GM12878 (cell line): ENCODE data around the gene MYO9B. TPM values are rescaled to one million over a fixed set of nuclear protein-coding genes. Genes with fewer than 3 reads are reported as not detected.

ENCODE experiments used
- ATAC-seq: fragments of 200-7000 bp; cut with Tn5 transposase; 3 replicates; pipeline ENCODE4 v1.9.1; 2020; ENCODE audit warnings: mild to moderate bottlenecking, moderate library complexity
- BruUV-seq: library from RNA; stranded (reverse); fragments of 400-500 nt; replicated peaks from 2 replicates; lab custom pipeline; 2021; lab: Mats Ljungman, UMichigan
- CTCF ChIA-PET: fragments of 300-600 bp; sonication (Branson Sonifier 250); formaldehyde crosslinking; extraction: SDS; loops from one replicate; lab custom pipeline; 2021; ENCODE audit warnings: inconsistent platforms; lab: Yijun Ruan, JAX
- POLR2A ChIA-PET: fragments of 350-600 bp; formaldehyde crosslinking; extraction: SDS; loops from one replicate; lab custom pipeline; 2021; ENCODE audit warnings: inconsistent platforms; lab: Charles Lee
- RAD21 ChIA-PET: fragments of 300-600 bp; sonication (Branson Sonifier 250); formaldehyde crosslinking; loops from one replicate; lab custom pipeline; 2023; ENCODE audit warnings: antibody characterized with exemption; ENCODE audit not compliant: unreplicated experiment; lab: Charles Lee
- SMC1A ChIA-PET: fragments of 300-600 bp; sonication (Branson Sonifier 250); formaldehyde crosslinking; loops from one replicate; lab custom pipeline; 2023; ENCODE audit not compliant: unreplicated experiment, uncharacterized antibody; lab: Charles Lee
- DNase-seq: peaks from one replicate; pipeline ENCODE4 v3.0.0-alpha.2; 2011; ENCODE audit warnings: low read depth, low spot score
- FAIRE-seq: peaks from 3 replicates; lab custom pipeline; 2011; peaks lifted over from hg19 to GRCh38; lab: Jason Lieb, UNC
- H2AFZ ChIP-seq: 2 replicates; pipeline ENCODE4 v1.6.0; 2011; ENCODE audit warnings: low read depth, low read length, control low read depth; ENCODE audit not compliant: control insufficient read depth
- H3K27ac ChIP-seq: 2 replicates; pipeline ENCODE4 v1.5.1; 2011; ENCODE audit warnings: control low read depth; ENCODE audit not compliant: control insufficient read depth, insufficient read depth
- H3K27me3 ChIP-seq, 2 experiments: replicated peaks in 1 of 2; 2 replicates each; pipeline versions ENCODE4 v1.6.0 to v1.6.1; 2011; ENCODE audit warnings: low read length in 1 of 2; ENCODE audit not compliant: control insufficient read depth in 2 of 2, insufficient read depth in 2 of 2
- H3K36me3 ChIP-seq, 2 experiments: 2 replicates each; pipeline ENCODE4 v1.5.1; 2011; ENCODE audit warnings: low read length in 1 of 2; ENCODE audit not compliant: control insufficient read depth in 2 of 2, insufficient read depth in 2 of 2
- H3K4me1 ChIP-seq: 2 replicates; pipeline ENCODE4 v1.6.1; 2011; ENCODE audit warnings: mild to moderate bottlenecking, low read length, moderate library complexity, mixed read lengths; ENCODE audit not compliant: control insufficient read depth, insufficient read depth
- H3K4me2 ChIP-seq: 2 replicates; pipeline ENCODE4 v1.6.0; 2011; ENCODE audit warnings: control low read depth; ENCODE audit not compliant: control insufficient read depth, insufficient read depth
- H3K4me3 ChIP-seq: fragments of 200-600 bp; sonication (generic); 2 replicates; pipeline ENCODE4 v1.5.1; 2016
- H3K79me2 ChIP-seq: 2 replicates; pipeline ENCODE4 v1.6.0; 2011; ENCODE audit warnings: low read length; ENCODE audit not compliant: control insufficient read depth, insufficient read depth
- H3K9ac ChIP-seq: 2 replicates; pipeline ENCODE4 v1.8.0; 2011; ENCODE audit warnings: low read length, control low read depth, mixed read lengths; ENCODE audit not compliant: control insufficient read depth, insufficient read depth
- H3K9me3 ChIP-seq: replicated peaks from 3 replicates; pipeline ENCODE4 v1.5.1; 2011; ENCODE audit warnings: mild to moderate bottlenecking, low read length; ENCODE audit not compliant: control insufficient read depth, insufficient read depth
- H4K20me1 ChIP-seq: 2 replicates; pipeline ENCODE4 v1.6.0; 2011; ENCODE audit not compliant: control insufficient read depth, insufficient read depth
- ATF2 ChIP-seq: IDR thresholded peaks from 2 replicates; pipeline ENCODE4 v1.6.1; 2012; ENCODE audit warnings: low read length, inconsistent platforms
- BACH1 ChIP-seq: fragments of 450-650 bp; IDR thresholded peaks from 2 replicates; pipeline ENCODE4 v1.6.1; 2017; ENCODE audit warnings: mild to moderate bottlenecking, borderline replicate concordance
- ELK1 ChIP-seq: IDR thresholded peaks from 2 replicates; pipeline ENCODE4 v1.6.1; 2012; ENCODE audit warnings: low read depth, low read length, improper control_type of control experiment
- POLR2A ChIP-seq: IDR thresholded peaks from 2 replicates; pipeline ENCODE4 v1.6.1; 2011; ENCODE audit warnings: low read depth, mild to moderate bottlenecking, low read length
- POLR2AphosphoS5 ChIP-seq: IDR thresholded peaks from 2 replicates; pipeline ENCODE4 v1.6.1; 2011; ENCODE audit warnings: mild to moderate bottlenecking, low read length, inconsistent platforms
- WGBS: methylation state at CpG from one replicate; pipeline ENCODE4 v1.1.6; 2016; ENCODE audit warnings: low lambda C conversion rate; ENCODE audit not compliant: insufficient replicate concordance, insufficient coverage; ENCODE audit errors: missing lambda C conversion rate; 5-methylcytosine and 5-hydroxymethylcytosine counted together
- in situ Hi-C: fragments of 300-500 bp; cut with MboI; formaldehyde crosslinking; loops from 9 replicates; pipeline ENCODE4 v1.14.3; 2018; ENCODE audit warnings: mixed read lengths
- intact Hi-C: fragments of 100-400 bp; cut with micrococcal nuclease; formaldehyde crosslinking; loops from one replicate; pipeline ENCODE4 v1.14.2; 2022; ENCODE audit not compliant: unreplicated experiment
- polyA plus RNA-seq, 11 experiments: library from polyadenylated mRNA; depleted of rRNA in 4 of 11; unstranded in 6 of 11; stranded (reverse) in 5 of 11; fragments of >200 nt; fragmentation: Nextera tagmentation in 4 of 11; fragmentation: Illumina TruSeq in 1 of 11; extraction: Ambion mirVana in 4 of 11; extraction: Trizol in 1 of 11; gene quantifications; 1 replicate in 1 of 11; 2 replicates in 10 of 11; pipeline versions ENCODE4 v1.2.1 to v1.2.3, GENCODE V29; 2011 to 2016; ENCODE audit warnings: inconsistent platforms in 2 of 11, missing spikeins in 2 of 11, low read depth in 1 of 11
- total RNA-seq, 4 experiments: library from RNA; depleted of rRNA in 3 of 4; stranded (reverse); fragments of >200 nt in 3 of 4; fragmentation: Illumina TruSeq in 1 of 4; extraction: Trizol in 1 of 4; gene quantifications; 2 replicates each; pipeline versions ENCODE4 v1.2.1 to v1.2.3, GENCODE V29; 2013 to 2021

Gene MYO9B
- total and polyA plus RNA-seq, 10 of the 15 experiments (the other 5 are each of a cell fraction or from before 2014, with no cell fraction given), result 5.4 to 165 (median 45.8) TPM

- ChIA-PET POLR2A (no interaction called here), SMC1A (no interaction called here), RAD21 (no interaction called here)
- Histone ChIP-seq H3K36me3 (peaks cover 10 to 27% of the 10 kb centered on the region in 2 experiments; a peak in 3 of 4 replicates), H3K4me1 (peaks cover 13% of the 10 kb centered on the region), H3K9me3 (no peaks in the 10 kb centered on the region), H3K27ac (no peak overlapping the region), H2AFZ (no peak overlapping the region), H3K4me3 (no peak overlapping the region)
- BruUV-seq, result no TSS peak
- in situ Hi-C loops, result no loop called here
- ATAC-seq, result no peak
- FAIRE-seq, result no peak
- TF ChIP-seq ELK1 (no peak), POLR2A (peak; percentile 44), ATF2 (no peak), BACH1 (no peak), POLR2AphosphoS5 (peak; percentile 62; the same call in 1 of the 2 replicates)
- TF ChIP-seq, all 136 proteins: peak for 2
- WGBS, result 97% methylated on average over 5 of the region's 5 CpGs
- Histone ChIP-seq H3K4me2 (no peak overlapping the region), H4K20me1 (no peaks in the 10 kb centered on the region), H3K27me3 (no peaks in the 10 kb centered on the region), H3K9ac (no peak overlapping the region), H3K79me2 (no peaks in the 10 kb centered on the region; the same call in 1 of the 2 replicates)
- CTCF ChIA-PET, result no interaction called here
- intact Hi-C loops, result no loop called here
- DNase-seq, result no peak
Observed at GRCh38 chr19:17213334-17213733, 137.8 kb downstream of the MYO9B start.
